MM.1S (cell line): ENCODE results near the gene CLMN.

Experiments
- CTCF ChIP-seq: fragments of 300-600 bp; sonication (generic); IDR thresholded peaks from 2 replicates; pipeline ENCODE4 v1.5.1; 2016; ENCODE audit warnings: antibody characterized with exemption, low read length, mixed read lengths
- EZH2phosphoT487 ChIP-seq: fragments of 300-600 bp; sonication (generic); IDR thresholded peaks from 2 replicates; pipeline ENCODE4 v1.6.1; 2018; ENCODE audit warnings: antibody characterized with exemption, low read length

- TF ChIP-seq CTCF, result no peak
- TF ChIP-seq EZH2phosphoT487, result no peak
Observed at GRCh38 chr14:95208598-95208997, 111.1 kb downstream of the CLMN start.
